ENCODE results near the gene CCN5.

The CCN5 gene

GRCh38 chr20:44716309-44717106 is 1.3 kb downstream of the CCN5 start:
- DNase-seq (ENCODE audit: low spot score), result no peak

DNA sequence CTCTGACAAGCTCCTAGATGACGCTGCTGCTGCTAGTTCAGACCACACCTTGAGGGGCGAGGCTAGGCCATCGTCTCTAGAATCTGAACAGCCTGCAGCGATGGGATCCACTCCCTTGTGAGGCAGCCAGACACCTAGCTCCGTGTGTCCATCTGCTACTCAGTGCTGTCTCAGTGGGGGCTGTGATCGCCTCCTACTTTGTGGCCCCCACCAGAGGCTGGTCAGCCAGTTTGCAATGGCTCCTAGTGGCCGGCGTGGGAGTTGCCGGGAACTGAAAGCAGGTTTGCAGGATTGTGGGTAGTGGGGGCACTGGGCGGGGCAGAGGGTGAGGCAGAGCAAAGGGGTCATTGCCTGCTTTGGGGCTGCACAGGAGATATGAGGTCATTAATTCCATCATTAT is 2.8 kb downstream of the CCN5 start:
- DNase-seq (ENCODE audit: low spot score), result no peak

DNA sequence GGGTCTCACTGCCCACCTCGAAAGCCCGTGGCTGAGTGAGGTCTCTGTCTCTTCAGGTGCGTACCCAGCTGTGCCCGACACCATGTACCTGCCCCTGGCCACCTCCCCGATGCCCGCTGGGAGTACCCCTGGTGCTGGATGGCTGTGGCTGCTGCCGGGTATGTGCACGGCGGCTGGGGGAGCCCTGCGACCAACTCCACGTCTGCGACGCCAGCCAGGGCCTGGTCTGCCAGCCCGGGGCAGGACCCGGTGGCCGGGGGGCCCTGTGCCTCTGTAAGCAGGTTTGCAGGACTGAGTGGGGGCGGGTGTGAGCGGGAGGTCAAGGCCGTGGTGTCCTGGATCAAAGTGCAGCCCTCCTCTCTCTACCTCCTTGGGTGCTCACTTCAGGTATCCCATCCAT is 4.7 kb downstream of the CCN5 start:
- no peak for DNase-seq (ENCODE audit: low spot score)

GRCh38 chr20:44720621-44720996 is 5.4 kb downstream of the CCN5 start:
- no peak for DNase-seq (ENCODE audit: low spot score)

DNA sequence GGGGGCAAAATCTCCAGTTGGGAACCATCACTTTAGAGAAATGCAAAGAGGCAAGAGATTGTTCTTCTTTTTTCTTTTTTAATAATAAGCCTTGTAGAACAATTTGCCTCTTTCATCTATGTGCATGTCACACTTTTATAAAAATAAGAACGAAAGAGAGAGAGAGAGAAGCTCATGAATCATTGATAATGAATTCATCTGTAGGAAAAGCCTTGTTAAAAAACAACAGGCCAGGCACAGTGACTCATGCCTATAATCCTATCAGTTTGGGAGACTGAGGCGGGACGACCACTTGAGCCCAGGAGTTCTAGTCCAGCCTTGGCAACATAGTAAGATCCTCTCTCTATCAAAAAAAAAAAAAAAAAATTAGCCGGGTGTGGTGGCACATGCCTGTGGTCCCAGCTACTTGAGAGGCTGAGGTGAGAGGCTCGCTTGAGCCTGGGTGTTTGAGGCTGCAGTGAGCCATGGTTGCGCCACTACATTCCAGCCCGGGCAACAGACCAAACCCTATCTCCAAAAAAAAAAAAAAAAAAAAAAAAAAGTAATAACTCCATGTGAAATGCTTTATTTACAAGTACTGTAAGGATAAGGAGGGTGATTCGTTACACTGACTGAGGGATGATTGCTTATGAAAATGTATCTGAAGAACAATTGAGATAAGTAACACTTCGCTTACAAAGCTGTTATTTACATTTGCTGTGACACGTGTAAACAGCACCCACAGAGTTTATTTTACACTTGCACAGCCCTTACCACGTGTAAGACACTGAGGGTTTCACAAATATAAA is 6.0 kb downstream of the CCN5 start:
- DNase-seq (ENCODE audit: low spot score), result no peak

DNA sequence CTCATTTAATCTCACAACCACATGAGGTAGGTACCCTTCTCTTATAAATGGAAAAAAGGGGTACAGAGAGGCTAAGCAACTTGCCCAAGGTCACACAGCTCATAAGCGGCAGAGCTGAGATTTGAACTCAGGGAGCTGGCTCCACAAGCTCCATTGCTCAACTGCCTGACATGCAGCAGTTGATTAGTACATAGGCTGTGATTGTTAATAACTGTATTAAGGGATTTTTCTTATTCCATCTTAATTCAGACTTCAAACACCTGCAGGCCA is 6.6 kb downstream of the CCN5 start:
- no peak for DNase-seq (ENCODE audit: low spot score)

- DNase-seq (ENCODE audit: low spot score), result no peak
Observed at GRCh38 chr20:44722990-44723389, 7.8 kb downstream of the CCN5 start.

DNA sequence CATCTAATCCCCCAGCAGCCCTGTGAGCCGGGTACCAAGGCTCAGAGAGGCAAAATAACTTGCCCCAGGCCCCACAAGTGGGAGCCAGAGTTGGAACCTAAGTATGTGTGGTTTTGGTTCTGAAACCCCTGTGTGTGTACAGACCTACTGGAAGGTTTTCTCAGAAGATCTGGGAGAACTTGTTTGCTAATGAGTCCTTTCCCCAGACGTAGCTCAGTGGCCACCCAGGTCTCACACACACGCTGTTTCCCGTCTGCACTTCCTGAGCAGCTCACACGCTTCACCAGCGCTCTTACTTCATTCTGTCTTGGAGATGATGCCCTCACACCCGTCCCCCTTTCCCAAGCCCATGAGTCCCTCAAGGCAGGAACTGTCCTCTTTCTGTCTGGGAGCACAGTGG is 8.2 kb downstream of the CCN5 start:
- DNase-seq (ENCODE audit: low spot score), result no peak

DNA sequence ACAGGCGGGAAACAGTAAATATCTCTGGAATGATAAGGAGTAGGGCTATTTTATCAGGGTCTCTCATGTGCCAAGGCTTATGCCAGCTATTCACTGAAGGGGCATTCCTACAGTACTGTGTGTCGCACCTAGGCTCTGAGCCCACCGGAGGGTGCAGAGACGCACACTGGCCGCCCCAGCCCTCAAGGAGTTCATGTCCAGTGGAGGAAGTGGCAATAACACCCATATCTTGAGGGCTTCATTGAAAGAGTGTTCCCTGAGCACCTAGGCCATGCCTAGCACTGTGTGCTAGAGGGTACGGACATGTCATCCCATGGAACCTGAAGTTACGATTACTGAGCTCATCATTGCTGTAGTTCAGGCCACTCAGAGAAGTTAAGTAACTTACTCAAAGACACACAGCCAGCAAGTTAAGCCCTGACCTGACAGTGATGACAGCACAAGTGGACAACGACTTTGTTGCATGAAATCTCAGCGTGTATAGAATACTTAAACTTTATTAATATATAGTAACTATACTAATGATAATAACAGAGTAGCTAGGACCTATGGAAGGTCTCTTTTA is 8.7 kb downstream of the CCN5 start:
- no peak for DNase-seq (ENCODE audit: low spot score)

- DNase-seq (ENCODE audit: low spot score), result no peak
Observed at GRCh38 chr20:44724423-44725091, 9.4 kb downstream of the CCN5 start.

DNA sequence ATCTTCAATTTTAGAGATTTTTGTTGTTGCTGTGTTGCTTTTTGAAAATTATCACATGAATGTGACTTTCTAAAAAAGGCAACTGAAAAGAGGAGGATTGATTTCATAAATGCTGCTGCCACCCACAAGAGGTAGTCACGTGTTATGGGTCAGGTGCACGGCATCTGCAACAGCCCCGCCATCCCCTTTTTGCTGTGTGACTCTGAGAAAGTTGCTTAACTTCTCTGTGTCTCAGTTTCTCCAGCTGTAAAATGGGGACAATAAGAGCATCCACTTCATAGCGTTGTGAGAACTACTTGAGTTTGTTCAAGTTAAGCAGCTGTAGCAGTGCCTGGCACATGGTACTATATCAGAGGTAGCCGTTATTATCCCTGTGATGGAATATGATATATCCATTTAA is 10.7 kb downstream of the CCN5 start:
- no peak for DNase-seq (ENCODE audit: low spot score)

DNA sequence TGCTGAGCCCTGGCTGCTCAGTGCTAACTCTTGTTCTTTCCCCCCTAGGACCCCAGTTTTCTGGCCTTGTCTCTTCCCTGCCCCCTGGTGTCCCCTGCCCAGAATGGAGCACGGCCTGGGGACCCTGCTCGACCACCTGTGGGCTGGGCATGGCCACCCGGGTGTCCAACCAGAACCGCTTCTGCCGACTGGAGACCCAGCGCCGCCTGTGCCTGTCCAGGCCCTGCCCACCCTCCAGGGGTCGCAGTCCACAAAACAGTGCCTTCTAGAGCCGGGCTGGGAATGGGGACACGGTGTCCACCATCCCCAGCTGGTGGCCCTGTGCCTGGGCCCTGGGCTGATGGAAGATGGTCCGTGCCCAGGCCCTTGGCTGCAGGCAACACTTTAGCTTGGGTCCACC is 11.9 kb downstream of the CCN5 start:
- no peak for DNase-seq (ENCODE audit: low spot score)

GRCh38 chr20:44727651-44728050 is 12.5 kb downstream of the CCN5 start:
- no peak for DNase-seq (ENCODE audit: low spot score)

GRCh38 chr20:44728801-44729443 is 13.8 kb downstream of the CCN5 start:
- peak; percentile 90 for DNase-seq (ENCODE audit: low spot score)

DNA sequence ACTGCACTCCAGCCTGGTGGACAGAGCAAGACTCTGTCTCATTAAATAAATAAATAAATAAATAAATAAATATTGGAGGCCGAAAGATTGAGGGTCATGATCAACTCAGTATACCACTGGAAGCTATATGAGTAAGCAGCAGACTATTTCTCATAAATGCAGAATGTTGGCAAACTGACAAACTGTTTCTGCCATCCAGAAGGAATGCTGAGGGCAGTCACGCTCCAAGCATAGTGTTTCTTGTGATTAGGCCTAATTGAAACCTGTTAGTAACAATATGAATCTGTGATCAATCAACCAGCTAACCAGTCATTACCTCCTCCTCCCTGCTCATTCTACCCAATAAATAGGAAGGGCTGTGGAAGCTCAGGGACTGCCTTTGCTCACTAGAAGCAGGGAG is 15.3 kb downstream of the CCN5 start:
- peak; percentile 88 for DNase-seq (ENCODE audit: low spot score)

DNA sequence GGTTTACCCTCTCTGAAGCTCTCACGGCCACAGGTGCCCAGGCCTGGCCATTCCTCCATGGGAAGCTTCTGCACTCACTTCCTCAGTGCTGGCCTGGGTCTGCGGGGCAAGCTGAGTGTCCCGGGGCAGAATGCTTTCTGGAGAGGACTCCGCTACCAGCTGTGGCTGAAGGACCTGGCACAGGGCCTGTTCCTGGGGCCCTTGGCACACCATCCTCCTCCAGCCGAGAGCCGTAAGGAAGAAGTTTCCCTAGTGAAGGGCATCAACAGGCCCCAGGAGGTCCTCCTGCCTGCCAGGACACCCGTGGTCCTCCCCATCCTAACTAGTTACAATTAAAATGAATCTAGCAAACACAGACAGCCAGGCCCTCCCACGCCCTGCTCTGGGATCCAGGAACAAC is 16.5 kb downstream of the CCN5 start:
- no peak for DNase-seq (ENCODE audit: low spot score)

DNA sequence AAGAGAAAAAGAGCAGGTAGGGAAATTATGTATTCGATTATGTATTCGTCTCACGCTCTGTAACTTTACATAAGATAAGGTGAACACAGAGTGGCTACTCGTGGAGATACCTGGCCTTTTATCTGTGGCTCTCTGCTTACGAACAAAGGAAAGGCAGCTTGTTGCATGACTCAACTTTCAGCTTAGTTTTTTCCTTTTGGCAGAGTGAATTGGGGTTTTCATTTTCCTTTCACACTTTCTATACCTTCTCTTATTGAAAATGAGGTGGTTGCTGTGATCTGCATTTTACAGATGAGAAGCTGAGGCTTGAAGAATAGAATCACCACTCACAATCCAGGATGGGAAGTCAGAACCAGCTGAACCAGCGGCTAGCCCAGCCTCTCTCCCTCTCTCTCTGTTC is 17.2 kb downstream of the CCN5 start:
- no peak for DNase-seq (ENCODE audit: low spot score)

- peak; percentile 33 for DNase-seq (ENCODE audit: low spot score)
Observed at GRCh38 chr20:44733341-44734069, 18.3 kb downstream of the CCN5 start.

- DNase-seq (ENCODE audit: low spot score), result peak; percentile 56
Observed at GRCh38 chr20:44734938-44735337, 19.8 kb downstream of the CCN5 start.

DNA sequence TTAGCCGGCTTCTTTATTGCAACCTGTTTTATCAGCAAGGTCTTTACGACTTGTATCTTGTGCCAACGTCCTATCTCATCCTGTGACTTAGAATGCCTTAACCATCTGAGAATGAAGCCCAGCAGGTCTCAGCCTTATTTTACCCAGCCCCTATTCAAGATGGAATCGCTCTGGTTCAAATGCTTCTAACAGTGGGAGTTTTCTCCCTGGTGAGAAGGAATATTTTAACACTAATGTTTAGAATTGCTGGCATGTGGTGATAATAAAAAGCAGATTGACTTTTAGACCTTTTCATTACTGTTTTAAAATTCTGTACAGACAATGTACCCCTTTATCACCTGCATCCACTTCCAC is 20.6 kb downstream of the CCN5 start:
- no peak for DNase-seq (ENCODE audit: low spot score)

- peak; percentile 90 for DNase-seq (ENCODE audit: low spot score)
Observed at GRCh38 chr20:44736170-44737021, 21.2 kb downstream of the CCN5 start.
